ENCODE measurements around the gene MAML3.

MAML3 gene

GRCh38 chr4:139721789-139722188, 432.2 kb downstream of the MAML3 start:
- H3K9me3 ChIP-seq (ENCODE audit: severe bottlenecking): no peaks in the 10 kb centered on the region

GRCh38 chr4:139720806-139721205, 433.2 kb downstream of the MAML3 start:
- no peak for ATAC-seq (ENCODE audit: low read depth)
- no peaks in the 10 kb centered on the region for H3K9me3 ChIP-seq (ENCODE audit: severe bottlenecking)
- H3K4me3 ChIP-seq (ENCODE audit: severe bottlenecking): no peak overlapping the region
- TF ChIP-seq CTCF (IDR thresholded peaks at IDR 0.05; ENCODE audit: poor library complexity, severe bottlenecking): no peak
- no peak overlapping the region for H3K27ac ChIP-seq (ENCODE audit: poor library complexity, severe bottlenecking)
- no peaks in the 10 kb centered on the region for H3K36me3 ChIP-seq (ENCODE audit: low read depth)
- H3K27me3 ChIP-seq (ENCODE audit: insufficient read depth, poor library complexity, severe bottlenecking): no peaks in the 10 kb centered on the region
- H3K4me1 ChIP-seq (ENCODE audit: insufficient read depth, poor library complexity, severe bottlenecking): no peaks in the 10 kb centered on the region
- no peak for DNase-seq (ENCODE audit: low spot score)

More at GRCh38 chr4:139721789-139722188, 432.2 kb downstream of the MAML3 start:
- no peak for TF ChIP-seq CTCF (IDR thresholded peaks at IDR 0.05; ENCODE audit: poor library complexity, severe bottlenecking)
- Histone ChIP-seq H3K4me1 (ENCODE audit: insufficient read depth, poor library complexity, severe bottlenecking) (no peaks in the 10 kb centered on the region), H3K27ac (ENCODE audit: poor library complexity, severe bottlenecking) (no peak overlapping the region), H3K27me3 (ENCODE audit: insufficient read depth, poor library complexity, severe bottlenecking) (no peaks in the 10 kb centered on the region), H3K36me3 (ENCODE audit: low read depth) (no peaks in the 10 kb centered on the region), H3K4me3 (ENCODE audit: severe bottlenecking) (no peak overlapping the region)
- ATAC-seq (ENCODE audit: low read depth) (no peak), DNase-seq (ENCODE audit: low spot score) (no peak)

GRCh38 chr4:139719381-139720101, 434.4 kb downstream of the MAML3 start:
- Histone ChIP-seq H3K27me3 (ENCODE audit: insufficient read depth, poor library complexity, severe bottlenecking) (no peaks in the 10 kb centered on the region), H3K4me1 (ENCODE audit: insufficient read depth, poor library complexity, severe bottlenecking) (no peaks in the 10 kb centered on the region), H3K9me3 (ENCODE audit: severe bottlenecking) (no peaks in the 10 kb centered on the region), H3K4me3 (ENCODE audit: severe bottlenecking) (no peak overlapping the region), H3K27ac (ENCODE audit: poor library complexity, severe bottlenecking) (no peak overlapping the region), H3K36me3 (ENCODE audit: low read depth) (no peaks in the 10 kb centered on the region)
- DNase-seq (ENCODE audit: low spot score): no peak
- no peak for TF ChIP-seq CTCF (IDR thresholded peaks at IDR 0.05; ENCODE audit: poor library complexity, severe bottlenecking)
- no peak for ATAC-seq (ENCODE audit: low read depth)

- no peak for TF ChIP-seq CTCF (IDR thresholded peaks at IDR 0.05; ENCODE audit: poor library complexity, severe bottlenecking)
- H3K27me3 ChIP-seq (ENCODE audit: insufficient read depth, poor library complexity, severe bottlenecking): no peaks in the 10 kb centered on the region
- DNase-seq (ENCODE audit: low spot score): no peak
- no peak overlapping the region for H3K4me3 ChIP-seq (ENCODE audit: severe bottlenecking)
- H3K4me1 ChIP-seq (ENCODE audit: insufficient read depth, poor library complexity, severe bottlenecking): no peaks in the 10 kb centered on the region
- H3K36me3 ChIP-seq (ENCODE audit: low read depth): no peaks in the 10 kb centered on the region
- ATAC-seq (ENCODE audit: low read depth): no peak
- no peaks in the 10 kb centered on the region for H3K9me3 ChIP-seq (ENCODE audit: severe bottlenecking)
- no peak overlapping the region for H3K27ac ChIP-seq (ENCODE audit: poor library complexity, severe bottlenecking)
These were observed 435.2 kb downstream of the MAML3 start for GRCh38 chr4:139718833-139719232.

- TF ChIP-seq CTCF (IDR thresholded peaks at IDR 0.05; ENCODE audit: poor library complexity, severe bottlenecking): no peak
These were observed 435.6 kb downstream of the MAML3 start for GRCh38 chr4:139718358-139718757.

More at GRCh38 chr4:139718358-139718757, 435.6 kb downstream of the MAML3 start:
- H3K9me3 ChIP-seq (ENCODE audit: severe bottlenecking): no peaks in the 10 kb centered on the region
- no peak overlapping the region for H3K27ac ChIP-seq (ENCODE audit: poor library complexity, severe bottlenecking)
- DNase-seq (ENCODE audit: low spot score) (no peak), ATAC-seq (ENCODE audit: low read depth) (no peak)
- H3K27me3 ChIP-seq (ENCODE audit: insufficient read depth, poor library complexity, severe bottlenecking): no peaks in the 10 kb centered on the region
- no peaks in the 10 kb centered on the region for H3K4me1 ChIP-seq (ENCODE audit: insufficient read depth, poor library complexity, severe bottlenecking)
- H3K4me3 ChIP-seq (ENCODE audit: severe bottlenecking): no peak overlapping the region
- H3K36me3 ChIP-seq (ENCODE audit: low read depth): no peaks in the 10 kb centered on the region

All from RWPE2 (cell line).